Heart left ventricle (tissue), 13 donors: ENCODE data around the gene KDM4B.

Source experiments
- POLR2A ChIP-seq, 2 donors: fragments of 450-650 bp; IDR thresholded peaks; one replicate each; pipeline ENCODE4 v1.6.1; 2017; ENCODE audit warnings: antibody characterized with exemption in 2 of 2, mild to moderate bottlenecking in 2 of 2, moderate library complexity in 2 of 2
- TF ChIP-seq, protein P1 (sequence below), 12 donors: fragments of 200-600 bp; sonication (generic) in 4 of 12; IDR thresholded peaks; one replicate each; pipeline versions ENCODE4 v1.5.0 to v1.8.0; 2018 to 2022; ENCODE audit warnings: antibody characterized with exemption in 12 of 12, mild to moderate bottlenecking in 5 of 12
- donor health status: ischemic (EF 13 %, LVEDD 7.1; RV severe dilation, severe dysfunction).
- donor health status: DM: no; HTN: yes; CAD: no.
- donor health status: DM: no; HTN: no; CAD: no.
- donor health status: ischemic (EF 25% LVEDD 6.9; RV normal size, moderate dysfunction).
- donor health status: ischemic (EF 25% LVEDD 5.7; RV mildly dilated, moderate dysfunction).
- donor health status: ischemic (EF 35%, LVEDD 5.7; RV mildly dilated, moderate dysfunction).
- donor health status: nonischemic (EF 11% LVEDD 7.7; RV severe dilation, severe dysfunction).
- donor health status: DM: yes; HTN: yes; CAD: no.
- donor health status: PGD.
- donor health status: ischemic (EF 29% LVEDD 5.4; RV normal size, mild dysfunction).
- donor health status: nonischemic (EF 23%, LVEDD 6.1; RV moderate dilation, normal function).

DNA sequence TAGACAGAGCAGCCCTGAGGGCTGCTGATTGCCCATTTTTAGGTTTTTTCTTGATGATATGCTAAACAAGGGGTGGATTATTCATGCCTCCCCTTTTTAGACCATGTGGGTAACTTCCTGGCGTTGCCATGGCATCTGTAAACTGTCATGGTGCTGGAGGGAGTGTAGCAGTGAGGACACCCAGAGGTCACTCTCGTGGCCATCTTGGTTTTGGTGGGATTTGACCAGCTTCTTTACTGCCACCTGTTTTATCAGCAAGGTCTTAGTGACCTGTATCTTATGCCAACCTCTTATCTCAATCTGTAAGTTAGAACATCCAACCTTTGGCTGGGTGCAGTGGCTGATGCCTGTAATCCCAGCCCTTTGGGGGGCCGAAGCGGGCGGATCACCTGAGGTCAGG lies 223.7 kb downstream of the KDM4B start:
- TF ChIP-seq, protein P1, sequence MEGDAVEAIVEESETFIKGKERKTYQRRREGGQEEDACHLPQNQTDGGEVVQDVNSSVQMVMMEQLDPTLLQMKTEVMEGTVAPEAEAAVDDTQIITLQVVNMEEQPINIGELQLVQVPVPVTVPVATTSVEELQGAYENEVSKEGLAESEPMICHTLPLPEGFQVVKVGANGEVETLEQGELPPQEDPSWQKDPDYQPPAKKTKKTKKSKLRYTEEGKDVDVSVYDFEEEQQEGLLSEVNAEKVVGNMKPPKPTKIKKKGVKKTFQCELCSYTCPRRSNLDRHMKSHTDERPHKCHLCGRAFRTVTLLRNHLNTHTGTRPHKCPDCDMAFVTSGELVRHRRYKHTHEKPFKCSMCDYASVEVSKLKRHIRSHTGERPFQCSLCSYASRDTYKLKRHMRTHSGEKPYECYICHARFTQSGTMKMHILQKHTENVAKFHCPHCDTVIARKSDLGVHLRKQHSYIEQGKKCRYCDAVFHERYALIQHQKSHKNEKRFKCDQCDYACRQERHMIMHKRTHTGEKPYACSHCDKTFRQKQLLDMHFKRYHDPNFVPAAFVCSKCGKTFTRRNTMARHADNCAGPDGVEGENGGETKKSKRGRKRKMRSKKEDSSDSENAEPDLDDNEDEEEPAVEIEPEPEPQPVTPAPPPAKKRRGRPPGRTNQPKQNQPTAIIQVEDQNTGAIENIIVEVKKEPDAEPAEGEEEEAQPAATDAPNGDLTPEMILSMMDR (IDR thresholded peaks at IDR 0.05) = no peak
- no peak for TF ChIP-seq POLR2A (IDR thresholded peaks at IDR 0.05)
